Inflammatory macrophage (primary cell): ENCODE results near the gene VWA8.

Source experiments
- DNase-seq, 2 donors: peaks; one replicate each; pipeline ENCODE4 v3.0.0-alpha.2; 2020 to 2022

Gene VWA8

DNA sequence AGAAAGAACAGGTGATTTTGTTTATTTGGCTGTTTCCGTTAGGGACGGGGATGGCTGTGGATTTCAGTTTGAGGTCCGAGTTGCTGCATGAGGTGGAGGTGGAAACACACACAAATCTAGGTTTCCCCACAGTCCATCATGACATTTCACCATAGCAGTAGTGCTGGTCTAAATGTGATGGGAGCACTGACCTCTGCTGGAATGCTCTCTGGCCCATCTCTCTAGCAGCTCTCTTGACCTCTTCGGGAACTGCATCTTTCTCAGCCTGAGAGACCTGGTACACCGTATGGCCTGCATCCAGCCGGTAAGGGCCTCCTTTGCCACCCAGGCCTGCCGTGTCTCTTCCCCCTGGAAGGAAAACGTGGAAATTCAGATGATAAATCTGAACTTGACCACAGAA, 349.5 kb downstream of the VWA8 start:
- no peak for DNase-seq

- DNase-seq: peak in 1 of 2 donors; percentile 42
Measured at GRCh38 chr13:41610404-41610803, 350.5 kb downstream of the VWA8 start.

DNA sequence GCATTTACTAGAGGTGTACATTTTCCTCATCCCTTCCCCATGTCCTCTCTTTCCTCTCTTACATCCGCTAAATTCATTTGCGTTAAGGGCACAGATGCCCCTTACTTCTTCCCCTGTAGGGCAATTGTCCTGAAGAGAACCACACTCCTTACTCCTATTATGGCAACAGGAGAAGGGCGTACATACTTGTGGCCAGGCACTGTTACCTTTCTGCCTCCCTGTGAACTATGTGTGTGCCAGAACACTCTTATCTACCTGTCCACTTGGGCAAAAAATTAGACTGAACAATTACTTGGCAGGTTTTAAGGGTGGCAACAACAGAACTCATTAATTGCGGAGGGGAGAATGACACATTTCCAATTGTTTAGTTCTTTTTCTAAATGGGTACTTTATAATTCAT, 351.1 kb downstream of the VWA8 start:
- no peak for DNase-seq

DNA sequence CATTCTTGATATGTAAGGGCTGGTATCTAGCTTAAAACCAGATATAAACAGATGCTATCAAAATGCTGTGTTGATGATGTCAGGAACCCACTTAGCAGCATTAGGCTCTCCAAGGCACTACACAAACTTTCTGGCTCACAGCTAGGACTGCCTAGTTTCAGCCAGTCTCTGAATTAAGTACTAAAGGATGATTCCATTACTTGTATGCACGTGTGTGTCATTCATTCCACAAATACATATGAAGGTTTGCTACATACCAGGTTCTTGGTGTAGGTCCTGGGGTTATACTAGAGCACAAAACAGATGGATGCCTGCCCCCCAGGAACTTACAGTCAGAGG, 352.1 kb downstream of the VWA8 start:
- no peak for DNase-seq

- no peak for DNase-seq
Measured at GRCh38 chr13:41608111-41608838, 352.6 kb downstream of the VWA8 start.

DNA sequence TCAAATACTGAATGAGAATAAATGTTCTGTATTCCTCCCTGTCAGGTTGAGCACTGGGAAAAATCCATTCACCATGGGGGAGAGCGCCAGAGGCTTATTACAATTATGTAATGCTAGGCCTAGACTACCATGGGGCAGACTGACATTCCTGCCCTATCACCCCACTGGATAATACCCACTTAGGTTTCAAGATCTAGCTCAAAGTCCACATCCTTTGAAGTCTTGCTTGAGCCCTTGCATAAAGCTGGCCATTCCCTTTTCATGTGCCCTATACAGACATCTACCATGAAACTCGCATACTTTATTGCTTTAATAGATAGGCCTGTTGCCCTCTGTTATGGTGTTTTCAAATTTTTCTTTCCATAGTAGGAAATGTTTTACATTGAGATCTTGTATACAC, 354.3 kb downstream of the VWA8 start:
- DNase-seq: no peak

DNA sequence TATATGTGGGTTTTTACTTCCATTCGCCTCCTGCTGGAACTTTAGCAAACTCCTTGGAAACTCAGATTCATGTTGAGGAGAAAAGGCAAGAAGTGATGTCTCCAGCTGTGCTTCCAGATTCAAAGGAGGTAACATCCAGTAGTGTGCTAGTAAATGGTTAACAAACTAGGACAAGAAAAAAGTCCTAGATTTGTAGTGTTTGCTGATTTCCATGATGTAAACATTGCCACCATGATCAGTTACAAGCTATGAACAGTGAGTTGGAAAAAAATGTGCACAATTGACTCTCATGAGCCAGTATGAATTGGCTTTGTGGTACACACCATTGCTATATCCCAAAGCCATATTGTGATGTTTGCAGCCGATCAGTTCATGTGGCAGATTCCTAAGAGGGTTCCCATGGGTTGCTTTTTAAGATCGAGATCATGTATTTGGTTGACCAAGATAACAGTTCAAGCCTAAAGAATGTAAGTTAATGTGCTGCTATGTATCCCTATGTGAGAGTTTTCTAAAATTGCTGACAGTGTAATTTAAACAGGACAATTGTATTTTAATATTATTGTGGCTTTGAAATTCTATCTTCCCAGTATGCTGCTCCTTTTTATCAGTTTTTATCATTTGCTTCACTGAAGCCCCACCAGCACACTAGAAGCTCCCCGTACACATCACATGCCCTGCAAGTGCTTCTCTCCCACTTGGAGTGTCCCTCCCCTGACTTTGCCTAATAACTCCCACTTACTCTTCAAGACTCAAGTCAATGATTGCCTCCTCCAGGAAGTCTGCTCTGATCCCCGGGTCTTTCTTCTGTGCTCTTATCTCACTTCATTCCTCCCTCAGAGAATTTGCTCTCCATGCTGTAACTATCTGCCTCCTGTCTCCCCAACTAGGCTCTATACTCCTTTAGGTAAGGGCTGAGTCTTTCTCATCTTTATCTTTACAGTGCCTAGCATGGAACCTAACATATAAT, 355.3 kb downstream of the VWA8 start:
- peak in 1 of 2 donors; percentile 30 for DNase-seq

DNA sequence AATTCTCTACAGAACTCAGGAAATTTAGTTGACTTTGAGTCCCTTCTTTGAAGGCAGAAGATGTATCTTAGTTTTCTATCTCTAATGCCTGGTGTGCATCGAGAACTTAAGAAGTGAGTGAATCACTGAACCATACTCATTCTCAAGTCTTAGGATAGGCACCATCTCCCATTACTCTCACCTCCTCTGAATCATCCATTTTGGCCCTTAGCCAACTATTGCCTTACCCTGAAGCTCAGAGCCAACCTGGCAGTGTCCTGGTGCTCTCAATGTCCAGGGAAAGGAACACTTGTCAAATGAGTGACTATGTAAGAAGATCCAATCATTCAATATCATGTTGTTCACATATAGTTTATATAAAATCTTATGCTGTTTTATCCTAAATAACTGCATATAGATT, 357.0 kb downstream of the VWA8 start:
- DNase-seq: no peak

GRCh38 chr13:41601718-41602445, 359.0 kb downstream of the VWA8 start:
- DNase-seq: no peak

GRCh38 chr13:41599619-41600018, 361.3 kb downstream of the VWA8 start:
- DNase-seq: no peak

DNA sequence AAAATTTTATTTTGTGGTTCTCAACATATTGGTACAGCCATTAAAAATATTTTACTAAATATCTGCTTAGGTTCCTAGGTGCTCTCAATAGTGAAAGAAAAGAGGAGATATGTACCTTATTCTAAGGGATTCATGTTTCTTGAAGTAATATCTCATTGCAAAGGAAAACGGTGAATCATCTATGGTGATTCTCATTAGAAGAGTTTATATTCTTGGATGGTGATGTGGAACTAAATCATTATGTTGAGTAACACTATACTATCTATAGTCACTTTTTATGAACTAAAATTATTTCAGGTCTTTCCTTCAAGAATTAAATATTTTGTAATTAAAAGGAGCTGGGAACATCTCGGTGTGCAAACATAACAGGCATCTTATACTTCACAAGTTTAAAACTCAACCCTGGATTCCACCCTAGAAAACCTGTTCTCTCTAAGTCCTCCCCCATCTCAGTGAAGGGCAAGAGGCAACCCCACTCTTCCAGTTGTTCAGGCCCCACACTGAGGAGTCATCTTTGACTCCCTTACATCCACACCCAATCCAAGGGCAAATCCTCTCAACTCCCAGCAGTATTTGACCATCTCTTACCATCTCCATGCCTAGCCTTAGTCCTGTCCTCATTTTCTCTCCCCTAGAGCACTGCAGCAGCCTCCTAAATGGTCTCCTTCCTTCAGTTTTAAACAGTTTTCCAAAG, 363.4 kb downstream of the VWA8 start:
- DNase-seq: no peak

DNA sequence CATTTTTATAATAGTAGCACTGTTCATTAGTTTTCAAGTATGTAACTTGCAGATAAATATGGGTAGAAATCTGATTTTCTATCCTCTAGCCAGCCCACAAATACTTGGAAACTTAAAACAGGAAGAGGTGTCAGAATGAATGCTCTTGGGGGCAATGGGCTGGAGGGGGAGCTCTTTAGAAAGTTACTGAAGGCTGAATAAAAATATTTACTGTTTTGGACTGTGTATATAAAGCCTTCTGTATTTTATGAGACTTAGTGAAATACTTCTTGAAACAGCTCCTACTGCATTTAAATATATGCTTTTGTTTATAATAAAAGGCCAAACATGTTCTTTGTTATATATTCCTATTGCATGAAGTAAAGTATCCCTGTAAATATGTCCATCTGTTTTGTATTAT, 364.7 kb downstream of the VWA8 start:
- no peak for DNase-seq

GRCh38 chr13:41595298-41595697, 365.6 kb downstream of the VWA8 start:
- no peak for DNase-seq

- DNase-seq: no peak
Measured at GRCh38 chr13:41590643-41591042, 370.3 kb downstream of the VWA8 start.

- no peak for DNase-seq
Measured at GRCh38 chr13:41590122-41590521, 370.8 kb downstream of the VWA8 start.

- DNase-seq: no peak
Measured at GRCh38 chr13:41589434-41589833, 371.5 kb downstream of the VWA8 start.

- peak; percentile 64 for DNase-seq
Measured at GRCh38 chr13:41588899-41589298, 372.0 kb downstream of the VWA8 start.

- no peak for DNase-seq
Measured at GRCh38 chr13:41588448-41588847, 372.5 kb downstream of the VWA8 start.

GRCh38 chr13:41587490-41587889, 373.4 kb downstream of the VWA8 start:
- DNase-seq: no peak

DNA sequence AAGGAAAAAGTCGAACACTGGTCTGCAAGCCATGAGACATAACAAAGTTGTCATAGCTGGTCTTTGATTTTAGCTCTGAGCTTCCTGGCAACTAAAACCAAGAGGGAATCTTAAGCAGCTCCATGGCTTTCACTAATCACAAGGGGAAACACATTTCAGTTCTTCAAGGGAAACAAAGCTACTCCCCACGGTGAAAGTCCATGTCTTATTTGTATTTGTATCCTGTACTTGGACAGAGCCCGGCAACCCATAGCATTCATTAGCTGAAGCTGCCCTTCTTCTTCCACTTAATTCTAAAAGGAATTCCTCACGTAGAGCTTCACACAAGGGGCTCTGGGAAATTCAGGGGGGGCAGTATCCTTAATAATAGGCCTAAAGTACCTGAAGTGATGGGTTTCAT, 374.7 kb downstream of the VWA8 start:
- DNase-seq: no peak

- no peak for DNase-seq
Measured at GRCh38 chr13:41582027-41582463, 378.9 kb downstream of the VWA8 start.

DNA sequence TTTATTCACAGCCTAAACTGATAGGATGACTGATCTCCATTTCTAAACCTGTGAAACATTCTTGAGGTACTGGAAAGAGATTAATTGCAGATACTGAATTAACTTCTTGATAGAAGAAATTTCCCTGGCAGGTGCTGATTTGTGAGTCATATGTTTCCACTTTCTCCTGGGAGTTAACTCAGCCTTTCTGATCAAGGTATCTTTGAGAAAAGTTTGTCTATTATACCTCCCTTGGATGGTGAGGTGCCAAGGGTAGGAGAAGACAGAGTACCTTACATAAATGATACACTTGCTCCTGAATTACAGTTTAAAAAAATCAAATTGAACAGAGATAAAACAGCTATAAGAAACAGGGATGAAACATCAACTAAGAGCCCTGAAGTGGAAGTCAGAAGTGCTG, 380.6 kb downstream of the VWA8 start:
- no peak for DNase-seq

DNA sequence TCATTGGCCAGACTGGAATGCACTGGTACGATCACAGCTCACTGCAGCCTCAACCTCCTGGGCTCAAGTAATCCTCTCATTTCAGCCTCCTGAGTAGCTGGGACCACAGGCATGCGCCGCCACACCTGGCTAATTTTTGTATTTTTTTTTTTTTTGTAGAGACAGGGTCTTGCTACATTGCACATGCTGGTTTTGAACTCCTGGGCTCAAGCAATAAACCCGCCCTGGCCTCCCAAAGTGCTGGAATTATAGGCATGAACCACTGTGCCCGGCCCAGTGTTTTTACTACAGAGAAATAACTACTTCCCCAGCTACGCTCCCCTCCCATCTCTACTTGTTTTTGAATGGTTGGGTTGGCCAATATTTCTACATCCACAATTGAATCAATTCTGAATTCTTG, 381.0 kb downstream of the VWA8 start:
- DNase-seq: no peak
